Measurements from ENCODE around the gene ERICH6B. TPM values are rescaled to one million over a fixed set of nuclear protein-coding genes. Genes with fewer than 3 reads are reported as not detected.

ERICH6B gene
- total RNA-seq, 2 experiments from 2014 or later, result not detected

DNA sequence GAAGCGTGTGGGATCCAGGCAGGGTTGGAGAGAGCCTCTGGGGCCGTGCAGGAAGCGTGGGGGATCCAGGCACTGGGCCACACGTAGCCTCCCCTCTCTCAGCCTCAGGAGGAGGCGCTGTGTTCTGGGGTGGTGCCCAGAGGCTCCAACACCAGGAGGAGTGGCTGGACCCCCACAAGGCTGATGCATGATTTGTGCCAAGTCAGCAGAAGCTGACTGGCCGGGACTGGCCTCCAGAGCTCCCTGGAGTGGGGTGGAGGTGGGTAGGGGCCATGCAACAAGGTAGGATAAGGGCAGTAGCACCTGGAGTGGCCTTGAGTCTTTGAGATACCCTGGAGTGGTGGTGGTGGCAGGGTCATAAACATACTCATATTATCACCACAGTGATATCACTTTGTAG lies 75.3 kb downstream of the ERICH6B start:
- intact Hi-C loops (cut with micrococcal nuclease), result no loop called here
- H3K36me3 Mint-ChIP-seq (ENCODE audit: low read depth), result no peaks in the 10 kb centered on the region
- POLR2A ChIA-PET, result no interaction called here

DNA sequence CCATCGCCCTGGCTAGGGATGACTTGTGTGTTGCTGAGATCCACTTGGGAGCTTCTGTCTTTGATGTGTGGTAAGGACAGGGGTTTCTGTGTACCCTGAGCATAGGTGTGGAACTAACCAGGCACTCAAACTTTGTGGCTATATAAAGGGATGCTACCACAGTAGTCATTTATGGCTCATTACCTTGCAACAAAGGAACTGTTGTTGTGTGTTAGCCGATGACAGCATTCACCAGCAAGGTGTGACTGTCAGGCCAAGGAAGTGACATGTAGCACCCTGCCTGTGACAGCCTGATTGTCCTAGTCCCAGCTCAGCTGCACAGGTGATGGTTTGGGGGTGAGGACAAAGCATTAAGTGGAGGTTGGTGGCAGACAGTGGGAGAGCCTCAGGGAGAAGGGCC lies 77.2 kb downstream of the ERICH6B start:
- DNase-seq (no peak), ATAC-seq (peak; percentile 34)
- intact Hi-C loops (cut with micrococcal nuclease), result no loop called here
- Mint-ChIP-seq H3K27me3 (no peaks in the 10 kb centered on the region), H3K4me1 (ENCODE audit: low read depth) (peaks cover 5% of the 10 kb centered on the region), H3K9me3 (no peaks in the 10 kb centered on the region), H3K27ac (peak overlapping the region; percentile 20), H3K36me3 (ENCODE audit: low read depth) (no peaks in the 10 kb centered on the region), H3K4me3 (no peak overlapping the region)
- TF ChIP-seq, protein P1, sequence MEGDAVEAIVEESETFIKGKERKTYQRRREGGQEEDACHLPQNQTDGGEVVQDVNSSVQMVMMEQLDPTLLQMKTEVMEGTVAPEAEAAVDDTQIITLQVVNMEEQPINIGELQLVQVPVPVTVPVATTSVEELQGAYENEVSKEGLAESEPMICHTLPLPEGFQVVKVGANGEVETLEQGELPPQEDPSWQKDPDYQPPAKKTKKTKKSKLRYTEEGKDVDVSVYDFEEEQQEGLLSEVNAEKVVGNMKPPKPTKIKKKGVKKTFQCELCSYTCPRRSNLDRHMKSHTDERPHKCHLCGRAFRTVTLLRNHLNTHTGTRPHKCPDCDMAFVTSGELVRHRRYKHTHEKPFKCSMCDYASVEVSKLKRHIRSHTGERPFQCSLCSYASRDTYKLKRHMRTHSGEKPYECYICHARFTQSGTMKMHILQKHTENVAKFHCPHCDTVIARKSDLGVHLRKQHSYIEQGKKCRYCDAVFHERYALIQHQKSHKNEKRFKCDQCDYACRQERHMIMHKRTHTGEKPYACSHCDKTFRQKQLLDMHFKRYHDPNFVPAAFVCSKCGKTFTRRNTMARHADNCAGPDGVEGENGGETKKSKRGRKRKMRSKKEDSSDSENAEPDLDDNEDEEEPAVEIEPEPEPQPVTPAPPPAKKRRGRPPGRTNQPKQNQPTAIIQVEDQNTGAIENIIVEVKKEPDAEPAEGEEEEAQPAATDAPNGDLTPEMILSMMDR (IDR thresholded peaks at IDR 0.05), result no peak
- CTCF ChIA-PET, result no interaction called here
- POLR2A ChIA-PET, result interaction anchor here (0.6 kb wide), 1 partner anchor 41 kb away, joined by 3 read pairs; no protein-coding TSS in a partner anchor

More for the DNA sequence above, 75.3 kb downstream of the ERICH6B start:
- H3K4me3 Mint-ChIP-seq, result no peak overlapping the region
- TF ChIP-seq, protein P1 (IDR thresholded peaks at IDR 0.05), result no peak
- H3K9me3 Mint-ChIP-seq, result no peaks in the 10 kb centered on the region
- CTCF ChIA-PET, result no interaction called here
- no peak for ATAC-seq
- no peak for DNase-seq
- peaks cover 5% of the 10 kb centered on the region for H3K4me1 Mint-ChIP-seq (ENCODE audit: low read depth)
- no peaks in the 10 kb centered on the region for H3K27me3 Mint-ChIP-seq
- H3K27ac Mint-ChIP-seq, result no peak overlapping the region

DNA sequence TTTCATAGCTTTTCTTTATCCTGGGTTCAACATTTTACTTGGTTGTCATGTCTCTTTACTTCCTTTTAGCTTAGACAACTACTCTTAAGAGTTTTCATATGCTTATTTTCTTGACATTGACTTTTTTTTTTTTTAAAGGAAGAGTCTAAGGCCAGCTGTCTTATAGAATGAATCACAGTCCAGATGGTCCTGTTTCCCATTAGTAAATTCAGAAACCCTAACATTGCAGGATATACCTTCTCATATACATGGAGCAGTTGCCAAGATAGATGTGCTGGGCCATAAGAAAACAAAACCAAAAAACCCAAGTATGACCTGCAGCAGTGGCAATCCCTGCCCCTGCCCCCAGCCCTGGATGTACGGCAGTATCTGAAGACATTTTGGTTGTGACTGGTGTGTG lies 78.0 kb downstream of the ERICH6B start:
- no peak for DNase-seq
- POLR2A ChIA-PET, result no interaction called here
- no peaks in the 10 kb centered on the region for H3K27me3 Mint-ChIP-seq
- TF ChIP-seq, protein P1 (IDR thresholded peaks at IDR 0.05), result no peak
- intact Hi-C loops (cut with micrococcal nuclease), result no loop called here
- H3K4me3 Mint-ChIP-seq, result no peak overlapping the region
- no peaks in the 10 kb centered on the region for H3K9me3 Mint-ChIP-seq
- peaks cover 5% of the 10 kb centered on the region for H3K4me1 Mint-ChIP-seq (ENCODE audit: low read depth)
- no peak for ATAC-seq
- H3K27ac Mint-ChIP-seq, result peak overlapping the region; percentile 58
- no peaks in the 10 kb centered on the region for H3K36me3 Mint-ChIP-seq (ENCODE audit: low read depth)
- CTCF ChIA-PET, result interaction anchor here (0.6 kb wide), 1 partner anchor 21 kb away, joined by 3 read pairs; no protein-coding TSS in a partner anchor

DNA sequence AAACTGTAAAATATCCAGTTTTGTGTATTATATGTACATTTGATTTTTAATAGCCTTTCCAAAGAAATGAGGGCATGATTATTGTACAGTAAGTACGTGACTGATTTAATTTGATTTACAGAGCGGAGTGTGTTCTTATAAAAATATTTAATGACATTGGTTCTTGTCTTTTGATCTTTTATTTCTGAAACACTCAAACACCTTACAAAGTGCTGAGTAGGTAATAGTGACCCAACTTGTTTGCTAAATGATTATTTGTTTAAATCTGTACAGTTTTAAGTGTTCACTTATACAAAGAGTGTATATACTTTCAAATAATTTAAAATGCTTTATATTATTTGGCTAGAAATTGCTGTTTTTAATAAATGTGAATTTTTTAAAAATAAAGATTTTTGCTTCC lies 79.3 kb downstream of the ERICH6B start:
- TF ChIP-seq, protein P1 (IDR thresholded peaks at IDR 0.05), result no peak
- H3K4me1 Mint-ChIP-seq (ENCODE audit: low read depth), result peaks cover 5% of the 10 kb centered on the region
- DNase-seq (no peak), ATAC-seq (no peak)
- no peak overlapping the region for H3K4me3 Mint-ChIP-seq
- intact Hi-C loops (cut with micrococcal nuclease), result no loop called here
- no peaks in the 10 kb centered on the region for H3K27me3 Mint-ChIP-seq
- H3K36me3 Mint-ChIP-seq (ENCODE audit: low read depth), result peaks cover 4% of the 10 kb centered on the region
- ChIA-PET CTCF (no interaction called here), POLR2A (interaction anchor here (0.7 kb wide), 1 partner anchor 119 kb away, joined by 4 read pairs; no protein-coding TSS in a partner anchor)
- no peaks in the 10 kb centered on the region for H3K9me3 Mint-ChIP-seq
- no peak overlapping the region for H3K27ac Mint-ChIP-seq

DNA sequence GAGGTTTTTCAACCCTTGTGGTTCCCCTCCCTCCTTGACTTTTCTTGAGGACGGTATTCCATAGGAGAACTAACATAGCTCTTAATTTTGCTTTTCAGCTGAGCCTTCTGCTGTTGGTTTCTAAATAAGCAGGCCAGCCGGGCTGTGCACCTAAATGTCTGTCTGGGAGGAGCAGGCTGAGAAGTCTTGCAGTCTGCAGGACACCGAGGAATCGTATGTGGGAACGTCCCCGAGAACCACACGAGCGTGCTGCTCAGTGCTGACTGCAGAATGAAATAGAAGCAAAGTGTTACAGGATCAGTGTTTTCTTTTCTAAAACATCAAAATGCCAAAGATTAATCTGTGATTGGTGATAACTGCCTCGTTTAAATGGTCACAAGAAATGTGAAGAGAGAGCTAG lies 80.9 kb downstream of the ERICH6B start:
- ATAC-seq (no peak), DNase-seq (no peak)
- peaks cover 5% of the 10 kb centered on the region for H3K4me1 Mint-ChIP-seq (ENCODE audit: low read depth)
- TF ChIP-seq, protein P1 (IDR thresholded peaks at IDR 0.05), result no peak
- CTCF ChIA-PET, result no interaction called here
- intact Hi-C loops (cut with micrococcal nuclease), result no loop called here
- no peak overlapping the region for H3K4me3 Mint-ChIP-seq
- POLR2A ChIA-PET, result no interaction called here
- no peak overlapping the region for H3K27ac Mint-ChIP-seq
- no peaks in the 10 kb centered on the region for H3K27me3 Mint-ChIP-seq
- H3K36me3 Mint-ChIP-seq (ENCODE audit: low read depth), result peaks cover 9% of the 10 kb centered on the region
- H3K9me3 Mint-ChIP-seq, result no peaks in the 10 kb centered on the region
